Uterus (tissue), 2 donors: ENCODE measurements around the gene ZBTB44.

ENCODE experiments used
- CTCF ChIP-seq, 4 experiments: fragments of 200-600 bp in 2 of 4; fragments of 450-650 bp in 2 of 4; sonication (generic) in 2 of 4; IDR thresholded peaks; one replicate each; pipeline ENCODE4 v1.5.1; 2016 to 2019; ENCODE audit warnings: antibody characterized with exemption in 4 of 4, mild to moderate bottlenecking in 2 of 4, moderate library complexity in 1 of 4
- POLR2A ChIP-seq, 2 donors: fragments of 450-650 bp; IDR thresholded peaks; one replicate each; pipeline ENCODE4 v1.6.1; 2016; ENCODE audit warnings: antibody characterized with exemption in 2 of 2, mild to moderate bottlenecking in 1 of 2, moderate library complexity in 1 of 2

GRCh38 chr11:130209954-130210854, 104.5 kb downstream of the ZBTB44 start:
- TF ChIP-seq CTCF (IDR thresholded peaks at IDR 0.05) = no peak
- no peak for TF ChIP-seq POLR2A (IDR thresholded peaks at IDR 0.05)
